Neural cell (in vitro differentiated cells): ENCODE measurements around the gene PCDH9. TPM values are rescaled to one million over a fixed set of nuclear protein-coding genes. Genes with fewer than 3 reads are reported as not detected.

Experiments
- H2AFZ ChIP-seq: fragments of 200-600, 300-800 bp; sonication (generic), shearing (Covaris generic); 2 replicates; pipeline ENCODE4 v1.6.0; 2014; ENCODE audit warnings: low read depth, mild to moderate bottlenecking, antibody characterized with exemption, low read length, moderate library complexity
- H3F3A ChIP-seq: fragments of 200-600 bp; shearing (Covaris generic); 2 replicates; pipeline ENCODE4 v1.6.1; 2016; ENCODE audit warnings: mild to moderate bottlenecking, moderate library complexity, mixed read lengths, antibody characterized with exemption, low read length; ENCODE audit not compliant: insufficient read depth, poor library complexity, severe bottlenecking
- H3K27ac ChIP-seq: fragments of 200-600, 300-800 bp; sonication (generic), shearing (Covaris generic); 2 replicates; pipeline ENCODE4 v1.5.1; 2014; ENCODE audit warnings: mild to moderate bottlenecking, low read length, moderate library complexity
- H3K27me3 ChIP-seq: fragments of 300-800, 200-600 bp; sonication (generic), shearing (Covaris generic); 2 replicates; pipeline ENCODE4 v1.6.0; 2014; ENCODE audit warnings: mild to moderate bottlenecking, low read depth, low read length, moderate library complexity; ENCODE audit not compliant: insufficient read depth
- H3K36me3 ChIP-seq: fragments of 300-800, 200-600 bp; sonication (generic), shearing (Covaris generic); 2 replicates; pipeline ENCODE4 v1.5.1; 2014; ENCODE audit warnings: mild to moderate bottlenecking, antibody characterized with exemption, low read length, moderate library complexity; ENCODE audit not compliant: insufficient read depth
- H3K4me2 ChIP-seq: fragments of 300-800, 200-600 bp; sonication (generic), shearing (Covaris generic); 2 replicates; pipeline ENCODE4 v1.6.0; 2014; ENCODE audit warnings: mild to moderate bottlenecking, low read length
- H3K4me3 ChIP-seq: fragments of 300-800, 200-600 bp; sonication (generic), shearing (Covaris generic); 2 replicates; pipeline ENCODE4 v1.5.1; 2014; ENCODE audit warnings: mild to moderate bottlenecking, low read length, moderate library complexity
- H3K79me2 ChIP-seq: fragments of 200-600 bp; shearing (Covaris generic); replicated peaks from 2 replicates; pipeline ENCODE4 v1.6.0; 2014; ENCODE audit warnings: mild to moderate bottlenecking, low read length, moderate library complexity; ENCODE audit not compliant: insufficient read depth
- H3K9ac ChIP-seq: fragments of 300-800, 200-600 bp; sonication (generic), shearing (Covaris generic); 2 replicates; pipeline ENCODE4 v1.6.1; 2016; ENCODE audit warnings: mild to moderate bottlenecking, low read length, mixed read lengths
- H3K9me2 ChIP-seq: fragments of 200-600 bp; shearing (Covaris generic); 2 replicates; pipeline ENCODE4 v1.6.1; 2016; ENCODE audit warnings: mild to moderate bottlenecking, low read length, mixed read lengths; ENCODE audit not compliant: insufficient read depth
- H3K9me3 ChIP-seq: fragments of 200-600, 300-800 bp; sonication (generic), shearing (Covaris generic); 2 replicates; pipeline ENCODE4 v1.6.1; 2016; ENCODE audit warnings: mild to moderate bottlenecking, mixed run types, low read length, moderate library complexity, mixed read lengths
- H4K20me1 ChIP-seq: fragments of 200-600 bp; shearing (Covaris generic); 2 replicates; pipeline ENCODE4 v1.6.1; 2016; ENCODE audit warnings: mild to moderate bottlenecking, mixed run types; ENCODE audit not compliant: insufficient read depth
- CTCF ChIP-seq: fragments of 450-650 bp; IDR thresholded peaks from 2 replicates; pipeline ENCODE4 v1.5.1; 2014; ENCODE audit warnings: antibody characterized with exemption, mild to moderate bottlenecking, moderate library complexity; ENCODE audit not compliant: poor library complexity, severe bottlenecking
- EP300 ChIP-seq: fragments of 450-650 bp; conservative IDR thresholded peaks from 2 replicates; pipeline ENCODE4 v1.6.1; 2014; ENCODE audit warnings: antibody characterized with exemption, mild to moderate bottlenecking, moderate library complexity; ENCODE audit not compliant: poor library complexity, severe bottlenecking
- EZH2 ChIP-seq: fragments of 200-600, 300-800 bp; shearing (Covaris generic), sonication (generic); IDR thresholded peaks from 2 replicates; pipeline ENCODE4 v1.6.1; 2014; ENCODE audit warnings: antibody characterized with exemption, low read length, borderline replicate concordance, mild to moderate bottlenecking; ENCODE audit not compliant: insufficient read depth, poor library complexity, severe bottlenecking
- MXI1 ChIP-seq: fragments of 450-650 bp; conservative IDR thresholded peaks from 2 replicates; pipeline ENCODE4 v1.6.1; 2014; ENCODE audit warnings: antibody characterized with exemption, mild to moderate bottlenecking; ENCODE audit not compliant: poor library complexity, severe bottlenecking
- POLR2AphosphoS5 ChIP-seq: IDR thresholded peaks from 2 replicates; pipeline ENCODE4 v1.6.1; 2012
- RAD21 ChIP-seq: fragments of 450-650 bp; conservative IDR thresholded peaks from 2 replicates; pipeline ENCODE4 v1.6.1; 2014; ENCODE audit warnings: antibody characterized with exemption, mild to moderate bottlenecking, moderate library complexity
- REST ChIP-seq: IDR thresholded peaks from 2 replicates; pipeline ENCODE4 v1.6.1; 2012; ENCODE audit warnings: borderline replicate concordance
- SMC3 ChIP-seq: fragments of 450-650 bp; conservative IDR thresholded peaks from 2 replicates; pipeline ENCODE4 v1.6.1; 2014; ENCODE audit warnings: antibody characterized with exemption, mild to moderate bottlenecking, moderate library complexity; ENCODE audit not compliant: poor library complexity
- TAF1 ChIP-seq: IDR thresholded peaks from 2 replicates; pipeline ENCODE4 v1.6.1; 2012; ENCODE audit warnings: low read depth
- polyA plus RNA-seq: library from polyadenylated mRNA; depleted of rRNA; stranded (reverse); fragments of >200 nt; gene quantifications from 2 replicates; pipeline ENCODE4 v1.2.3, GENCODE V29; 2014

Gene PCDH9
- polyA plus RNA-seq, 1 donor from 2014 or later, result 4.6 TPM

- H2AFZ ChIP-seq, result no peak overlapping the region
- TF ChIP-seq EZH2 (no peak), TAF1 (no peak), EP300 (no peak), SMC3 (no peak), RAD21 (no peak), REST (no peak), CTCF (no peak), POLR2AphosphoS5 (no peak), MXI1 (no peak)
- H3K9me2 ChIP-seq, result no peaks in the 10 kb centered on the region
- H4K20me1 ChIP-seq, result no peaks in the 10 kb centered on the region
- H3K27ac ChIP-seq, result no peak overlapping the region
- no peaks in the 10 kb centered on the region for H3K9me3 ChIP-seq
- H3F3A ChIP-seq, result no peaks in the 10 kb centered on the region
- no peak overlapping the region for H3K4me2 ChIP-seq
- no peak overlapping the region for H3K9ac ChIP-seq
- H3K27me3 ChIP-seq, result no peaks in the 10 kb centered on the region
- H3K36me3 ChIP-seq, result no peaks in the 10 kb centered on the region
- no peaks in the 10 kb centered on the region for H3K79me2 ChIP-seq
- no peak overlapping the region for H3K4me3 ChIP-seq
Observed at GRCh38 chr13:66996503-66996902, 233.6 kb downstream of the PCDH9 start.

- TF ChIP-seq REST, result no peak
- no peak for TF ChIP-seq EZH2
- no peak for TF ChIP-seq RAD21
- TF ChIP-seq EP300, result no peak
- no peak for TF ChIP-seq POLR2AphosphoS5
- no peak for TF ChIP-seq MXI1
- no peak for TF ChIP-seq TAF1
- TF ChIP-seq SMC3, result no peak
- no peak for TF ChIP-seq CTCF
- H3K9me2 ChIP-seq, result no peaks in the 10 kb centered on the region
- no peak overlapping the region for H3K9ac ChIP-seq
- no peaks in the 10 kb centered on the region for H3K79me2 ChIP-seq
- H3K27me3 ChIP-seq, result no peaks in the 10 kb centered on the region
- no peak overlapping the region for H3K4me3 ChIP-seq
- no peak overlapping the region for H3K4me2 ChIP-seq
- H3F3A ChIP-seq, result no peaks in the 10 kb centered on the region
- H3K9me3 ChIP-seq, result no peaks in the 10 kb centered on the region
- H3K36me3 ChIP-seq, result no peaks in the 10 kb centered on the region
- no peak overlapping the region for H2AFZ ChIP-seq
- H4K20me1 ChIP-seq, result no peaks in the 10 kb centered on the region
- no peak overlapping the region for H3K27ac ChIP-seq
Observed at GRCh38 chr13:66995203-66995611, 234.9 kb downstream of the PCDH9 start.
